GM19463 (cell line): ENCODE data around the gene CCNG1.
"Not testable (repeated sequence)": the region's sequence is repeated elsewhere in the genome, so short reads cannot be mapped to it uniquely, and the experiment has no call there.

Experiments
- ATAC-seq: cut with Tn5 transposase; IDR thresholded peaks from one replicate; pipeline ENCODE4 v1.9.1; 2021; ENCODE audit warnings: mild to moderate bottlenecking, moderate library complexity; ENCODE audit not compliant: unreplicated experiment

Gene CCNG1

GRCh38 chr5:163437309-163438182 is at the start of gene CCNG1:
Gene CCNG1, plus strand, starts transcription at chr5:163437595. Its CDS starts 1,662 bp downstream, at chr5:163439257.
- ATAC-seq: peak; percentile 88

GRCh38 chr5:163395792-163396191 is 41.6 kb upstream of the CCNG1 start:
- ATAC-seq: no peak

GRCh38 chr5:163396818-163397340 is 40.5 kb upstream of the CCNG1 start:
- not testable (repeated sequence) for ATAC-seq

- ATAC-seq: no peak
These were observed 40.0 kb upstream of the CCNG1 start for GRCh38 chr5:163397354-163397753.

GRCh38 chr5:163399923-163400322 is 37.5 kb upstream of the CCNG1 start:
- ATAC-seq: no peak

GRCh38 chr5:163401271-163401670 is 36.1 kb upstream of the CCNG1 start:
- ATAC-seq: no peak

GRCh38 chr5:163402007-163402406 is 35.4 kb upstream of the CCNG1 start:
- ATAC-seq: no peak

- ATAC-seq: no peak
These were observed 32.8 kb upstream of the CCNG1 start for GRCh38 chr5:163404364-163405173.

GRCh38 chr5:163407034-163407655 is 30.2 kb upstream of the CCNG1 start:
- ATAC-seq: peak; percentile 75

- peak; percentile 65 for ATAC-seq
These were observed 29.0 kb upstream of the CCNG1 start for GRCh38 chr5:163408311-163408923.

- no peak for ATAC-seq
These were observed 28.0 kb upstream of the CCNG1 start for GRCh38 chr5:163409384-163409783.

GRCh38 chr5:163410505-163410904 is 26.9 kb upstream of the CCNG1 start:
- ATAC-seq: peak; percentile 39

GRCh38 chr5:163415673-163416072 is 21.7 kb upstream of the CCNG1 start:
- ATAC-seq: not testable (repeated sequence)

- ATAC-seq: no peak
These were observed 12.6 kb upstream of the CCNG1 start for GRCh38 chr5:163424836-163425235.

GRCh38 chr5:163426128-163426527 is 11.3 kb upstream of the CCNG1 start:
- ATAC-seq: not testable (repeated sequence)

GRCh38 chr5:163432544-163432943 is 4.9 kb upstream of the CCNG1 start:
- ATAC-seq: no peak

GRCh38 chr5:163433271-163433670 is 4.1 kb upstream of the CCNG1 start:
- no peak for ATAC-seq

- no peak for ATAC-seq
These were observed 3.0 kb upstream of the CCNG1 start for GRCh38 chr5:163434401-163434866.

- no peak for ATAC-seq
These were observed 880 bp upstream of the CCNG1 start for GRCh38 chr5:163436515-163436914.

- ATAC-seq: no peak
These were observed 435 bp upstream of the CCNG1 start for GRCh38 chr5:163437011-163437308.

- ATAC-seq: peak; percentile 26
These were observed 1.7 kb downstream of the CCNG1 start for GRCh38 chr5:163439092-163439425.
